Subcutaneous adipose tissue (tissue), 4 donors: ENCODE results near the gene FKBP5. TPM values are rescaled to one million over a fixed set of nuclear protein-coding genes. Genes with fewer than 3 reads are reported as not detected.

Experiments used
- CTCF ChIP-seq: fragments of 450-650 bp; IDR thresholded peaks from one replicate; pipeline ENCODE4 v1.5.1; 2016; ENCODE audit warnings: low read depth, mild to moderate bottlenecking, control low read depth, antibody characterized with exemption, moderate library complexity
- total RNA-seq, 4 donors: library from RNA; depleted of rRNA; stranded (reverse); fragments of >200 nt; gene quantifications; one replicate each; pipeline ENCODE4 v1.1.0, GENCODE V29; 2016

FKBP5 gene
- total RNA-seq, 4 donors from 2014 or later: 332 to 758 (median 703) TPM

- no peak for TF ChIP-seq CTCF
Measured at GRCh38 chr6:35713006-35713767, 24.5 kb upstream of the FKBP5 start.

- TF ChIP-seq CTCF: no peak
Measured at GRCh38 chr6:35711731-35712130, 23.0 kb upstream of the FKBP5 start.

- no peak for TF ChIP-seq CTCF
Measured at GRCh38 chr6:35710241-35710847, 21.6 kb upstream of the FKBP5 start.

- no peak for TF ChIP-seq CTCF
Measured at GRCh38 chr6:35708585-35708984, 19.9 kb upstream of the FKBP5 start.

- TF ChIP-seq CTCF: no peak
Measured at GRCh38 chr6:35707714-35708407, 19.1 kb upstream of the FKBP5 start.

GRCh38 chr6:35706468-35706867 is 17.8 kb upstream of the FKBP5 start:
- TF ChIP-seq CTCF: no peak

GRCh38 chr6:35703554-35703953 is 14.8 kb upstream of the FKBP5 start:
- TF ChIP-seq CTCF: no peak
